Trophoblast cell (in vitro differentiated cells and primary cell): ENCODE data around the gene FHOD1.

Source experiments
- DNase-seq, 2 donors: peaks; one replicate each; pipeline ENCODE4 v3.0.0-alpha.2; 2016
- H2AFZ ChIP-seq: 2 replicates; pipeline ENCODE4 v1.6.1; 2013; ENCODE audit warnings: low read length, moderate library complexity, mild to moderate bottlenecking; ENCODE audit not compliant: insufficient read depth, poor library complexity
- H2AK5ac ChIP-seq: 2 replicates; pipeline ENCODE4 v1.6.1; 2013; ENCODE audit warnings: mild to moderate bottlenecking, low read length
- H2BK120ac ChIP-seq: 2 replicates; pipeline ENCODE4 v1.6.1; 2013; ENCODE audit warnings: low read length, mild to moderate bottlenecking, moderate library complexity; ENCODE audit not compliant: insufficient read depth, poor library complexity
- H2BK12ac ChIP-seq: 2 replicates; pipeline ENCODE4 v1.6.1; 2013; ENCODE audit warnings: mild to moderate bottlenecking, low read length, moderate library complexity
- H2BK5ac ChIP-seq: 2 replicates; pipeline ENCODE4 v1.6.1; 2013; ENCODE audit warnings: low read length, low read depth, moderate library complexity, mild to moderate bottlenecking; ENCODE audit not compliant: poor library complexity
- H3K14ac ChIP-seq: 2 replicates; pipeline ENCODE4 v1.6.1; 2013; ENCODE audit warnings: mild to moderate bottlenecking, low read length
- H3K18ac ChIP-seq: 2 replicates; pipeline ENCODE4 v1.6.1; 2013; ENCODE audit warnings: mild to moderate bottlenecking, low read length
- H3K23ac ChIP-seq: 2 replicates; pipeline ENCODE4 v1.6.1; 2013; ENCODE audit warnings: low read length
- H3K27ac ChIP-seq: 2 replicates; pipeline ENCODE4 v1.5.1; 2013; ENCODE audit warnings: low read depth, mild to moderate bottlenecking, inconsistent platforms, low read length, moderate library complexity
- H3K27me3 ChIP-seq: 2 replicates; pipeline ENCODE4 v1.6.1; 2013; ENCODE audit warnings: inconsistent platforms, mild to moderate bottlenecking, low read length, moderate library complexity; ENCODE audit not compliant: insufficient read depth
- H3K36me3 ChIP-seq, 2 experiments: 1 replicate in 1 of 2; 2 replicates in 1 of 2; pipeline ENCODE4 v1.6.1; 2013; ENCODE audit warnings: low read length in 2 of 2, mild to moderate bottlenecking in 2 of 2, moderate library complexity in 1 of 2; ENCODE audit not compliant: insufficient read depth in 2 of 2, control insufficient read depth in 1 of 2
- H3K4ac ChIP-seq: 2 replicates; pipeline ENCODE4 v1.6.1; 2013; ENCODE audit warnings: low read depth, mild to moderate bottlenecking, low read length, moderate library complexity
- H3K4me1 ChIP-seq, 2 experiments: 1 replicate in 1 of 2; 2 replicates in 1 of 2; pipeline ENCODE4 v1.6.1; 2013; ENCODE audit warnings: low read length in 2 of 2, mild to moderate bottlenecking in 2 of 2, moderate library complexity in 1 of 2; ENCODE audit not compliant: insufficient read depth in 2 of 2, control insufficient read depth in 1 of 2
- H3K4me2 ChIP-seq: 2 replicates; pipeline ENCODE4 v1.6.1; 2013; ENCODE audit warnings: inconsistent platforms, mild to moderate bottlenecking, low read length, moderate library complexity
- H3K4me3 ChIP-seq: 2 replicates; pipeline ENCODE4 v1.5.1; 2013; ENCODE audit warnings: mild to moderate bottlenecking, low read depth, low read length, inconsistent platforms
- H3K79me1 ChIP-seq: one replicate; pipeline ENCODE4 v1.6.1; 2013; ENCODE audit warnings: low read length
- H3K79me2 ChIP-seq: 2 replicates; pipeline ENCODE4 v1.6.1; 2013; ENCODE audit warnings: low read length, mild to moderate bottlenecking; ENCODE audit not compliant: control insufficient read depth, insufficient read depth, poor library complexity
- H3K9ac ChIP-seq: 2 replicates; pipeline ENCODE4 v1.6.1; 2013; ENCODE audit warnings: mild to moderate bottlenecking, low read length
- H3K9me3 ChIP-seq: 2 replicates; pipeline ENCODE4 v1.6.1; 2013; ENCODE audit warnings: low read depth, mild to moderate bottlenecking, control low read depth, inconsistent platforms, low read length; ENCODE audit not compliant: insufficient read depth
- H4K12ac ChIP-seq: 2 replicates; pipeline ENCODE4 v1.6.1; 2013; ENCODE audit warnings: low read depth, mild to moderate bottlenecking, low read length, moderate library complexity
- H4K8ac ChIP-seq: 2 replicates; pipeline ENCODE4 v1.6.1; 2013; ENCODE audit warnings: low read depth, mild to moderate bottlenecking, low read length, moderate library complexity
- H4K91ac ChIP-seq: one replicate; pipeline ENCODE4 v1.6.1; 2013; ENCODE audit warnings: low read depth, mild to moderate bottlenecking, low read length, moderate library complexity
- WGBS: extraction: QIAGEN DNeasy Blood & Tissue Kit; methylation state at CpG from one replicate; pipeline ENCODE4 v1.1.7; 2013; ENCODE audit warnings: missing lambda C conversion rate; ENCODE audit not compliant: insufficient read length, insufficient coverage; ENCODE audit errors: extremely low coverage; 5-methylcytosine and 5-hydroxymethylcytosine counted together

The FHOD1 gene

GRCh38 chr16:67280090-67281015 lies 33.1 kb upstream of the FHOD1 start:
- Histone ChIP-seq H2BK12ac (no peak overlapping the region), H3K14ac (no peak overlapping the region), H3K23ac (no peak overlapping the region), H3K27me3 (peaks cover 4% of the 10 kb centered on the region), H3K79me1 (peaks cover 6% of the 10 kb centered on the region), H2BK5ac (no peak overlapping the region), H3K9ac (no peak overlapping the region), H4K12ac (no peak overlapping the region), H4K91ac (no peak overlapping the region), H3K9me3 (peaks cover 1% of the 10 kb centered on the region), H2AK5ac (no peak overlapping the region), H3K4me3 (no peak overlapping the region), H3K4me2 (no peak overlapping the region), H3K79me2 (no peaks in the 10 kb centered on the region), H3K4ac (no peak overlapping the region), H3K36me3 (no peaks in the 10 kb centered on the region), H3K4me1 (peaks cover 9 to 16% of the 10 kb centered on the region in 2 experiments), H3K18ac (no peak overlapping the region), H2BK120ac (no peak overlapping the region), H3K27ac (no peak overlapping the region), H2AFZ (no peak overlapping the region), H4K8ac (no peak overlapping the region)
- WGBS, result no CpG with 5 or more reads among the region's 15 CpGs
- DNase-seq, result no peak

- peak; percentile 43 to 81 for DNase-seq
- Histone ChIP-seq H3K79me1 (peaks cover 6% of the 10 kb centered on the region), H3K79me2 (no peaks in the 10 kb centered on the region), H3K36me3 (no peaks in the 10 kb centered on the region), H3K9me3 (peaks cover 1% of the 10 kb centered on the region), H2BK120ac (no peak within 1 kb of the TSS), H2AFZ (peak within 1 kb of the TSS; percentile 68), H3K14ac (no peak within 1 kb of the TSS), H3K4me3 (peak within 1 kb of the TSS; percentile 64), H3K4ac (no peak within 1 kb of the TSS), H3K27me3 (peaks cover 4% of the 10 kb centered on the region), H3K18ac (no peak within 1 kb of the TSS), H4K91ac (peak within 1 kb of the TSS; percentile 29), H2BK12ac (no peak within 1 kb of the TSS), H3K27ac (no peak within 1 kb of the TSS), H3K4me1 (peaks cover 9 to 16% of the 10 kb centered on the region in 2 experiments), H2BK5ac (no peak within 1 kb of the TSS), H4K12ac (peak within 1 kb of the TSS; percentile 69), H3K4me2 (peak within 1 kb of the TSS; percentile 55), H3K9ac (no peak within 1 kb of the TSS), H3K23ac (no peak within 1 kb of the TSS), H2AK5ac (peak within 1 kb of the TSS; percentile 75), H4K8ac (peak within 1 kb of the TSS; percentile 78)
- no CpG with 5 or more reads among the region's 83 CpGs for WGBS
Measured at GRCh38 chr16:67279296-67280089, 32.2 kb upstream of the FHOD1 start, which contains the start of gene PLEKHG4. Gene PLEKHG4 (plus strand): TSS chr16:67279532. CDS start chr16:67280045, 513 bp downstream.

- Histone ChIP-seq H3K4ac (no peak overlapping the region), H3K27me3 (peaks cover 4% of the 10 kb centered on the region), H3K23ac (no peak overlapping the region), H3K79me1 (peaks cover 6% of the 10 kb centered on the region), H3K18ac (no peak overlapping the region), H4K8ac (peak overlapping the region; percentile 25), H3K27ac (no peak overlapping the region), H4K91ac (peak overlapping the region; percentile 29), H2BK5ac (no peak overlapping the region), H3K4me1 (peaks cover 9 to 16% of the 10 kb centered on the region in 2 experiments), H3K36me3 (no peaks in the 10 kb centered on the region), H3K4me3 (peak overlapping the region; percentile 64), H2BK12ac (no peak overlapping the region), H3K14ac (no peak overlapping the region), H4K12ac (no peak overlapping the region), H3K4me2 (peak overlapping the region; percentile 55), H3K9ac (no peak overlapping the region), H3K9me3 (peaks cover 1% of the 10 kb centered on the region), H2BK120ac (no peak overlapping the region), H3K79me2 (no peaks in the 10 kb centered on the region), H2AFZ (peak overlapping the region; percentile 60), H2AK5ac (peak overlapping the region; percentile 75)
- no peak for DNase-seq
- no CpG with 5 or more reads among the region's 42 CpGs for WGBS
Measured at GRCh38 chr16:67278773-67279295, 31.6 kb upstream of the FHOD1 start.

GRCh38 chr16:67277999-67278772 lies 30.9 kb upstream of the FHOD1 start:
- Histone ChIP-seq H4K91ac (no peak overlapping the region), H3K4me1 (peaks cover 9 to 16% of the 10 kb centered on the region in 2 experiments), H3K4me3 (no peak overlapping the region), H2BK12ac (peak overlapping the region; percentile 29), H2AK5ac (no peak overlapping the region), H3K18ac (no peak overlapping the region), H3K9me3 (peaks cover 1% of the 10 kb centered on the region), H3K23ac (no peak overlapping the region), H2BK5ac (no peak overlapping the region), H3K14ac (no peak overlapping the region), H3K27me3 (peaks cover 4% of the 10 kb centered on the region), H3K79me1 (peaks cover 6% of the 10 kb centered on the region), H3K9ac (no peak overlapping the region), H3K27ac (no peak overlapping the region), H3K4me2 (peak overlapping the region; percentile 55), H2AFZ (no peak overlapping the region), H3K79me2 (no peaks in the 10 kb centered on the region), H4K12ac (no peak overlapping the region), H3K36me3 (no peaks in the 10 kb centered on the region), H3K4ac (no peak overlapping the region), H4K8ac (peak overlapping the region; percentile 3), H2BK120ac (no peak overlapping the region)
- DNase-seq, result no peak
- no CpG with 5 or more reads among the region's 13 CpGs for WGBS
